Type B pancreatic cell (in vitro differentiated cells): ENCODE measurements around the gene RPTOR. TPM values are rescaled to one million over a fixed set of nuclear protein-coding genes. Genes with fewer than 3 reads are reported as not detected.

Experiments used
- DNase-seq: peaks from one replicate; pipeline ENCODE4 v3.0.0; 2021; ENCODE audit warnings: mixed read lengths; ENCODE audit not compliant: unreplicated experiment; ENCODE audit errors: extremely low spot score
- H3K27ac Mint-ChIP-seq: 2 replicates; pipeline ENCODE4 v1.8.0; 2021; ENCODE audit warnings: mild to moderate bottlenecking, mixed read lengths
- H3K27me3 Mint-ChIP-seq: 2 replicates; pipeline ENCODE4 v1.8.0; 2021; ENCODE audit warnings: mixed read lengths
- H3K36me3 Mint-ChIP-seq: 2 replicates; pipeline ENCODE4 v1.8.0; 2021; ENCODE audit warnings: mixed read lengths
- H3K4me1 Mint-ChIP-seq: one replicate; pipeline ENCODE4 v1.8.0; 2021; ENCODE audit warnings: mixed read lengths; ENCODE audit not compliant: unreplicated experiment
- H3K4me3 Mint-ChIP-seq: 2 replicates; pipeline ENCODE4 v1.8.0; 2021; ENCODE audit warnings: mild to moderate bottlenecking, mixed read lengths
- H3K9me3 Mint-ChIP-seq: 2 replicates; pipeline ENCODE4 v1.8.0; 2021; ENCODE audit warnings: mixed read lengths
- total RNA-seq: library from RNA; stranded (reverse); gene quantifications from 2 replicates; pipeline ENCODE4 v1.2.1, GENCODE V29; 2021; ENCODE audit warnings: low replicate concordance
- TF ChIP-seq, protein P1 (sequence below): fragments of 200-600 bp; sonication (generic); conservative IDR thresholded peaks from 2 replicates; pipeline ENCODE4 v1.5.0; 2021; ENCODE audit warnings: antibody characterized with exemption, mild to moderate bottlenecking

Gene RPTOR
- total RNA-seq, 1 donor from 2014 or later = 39.8 TPM

DNA sequence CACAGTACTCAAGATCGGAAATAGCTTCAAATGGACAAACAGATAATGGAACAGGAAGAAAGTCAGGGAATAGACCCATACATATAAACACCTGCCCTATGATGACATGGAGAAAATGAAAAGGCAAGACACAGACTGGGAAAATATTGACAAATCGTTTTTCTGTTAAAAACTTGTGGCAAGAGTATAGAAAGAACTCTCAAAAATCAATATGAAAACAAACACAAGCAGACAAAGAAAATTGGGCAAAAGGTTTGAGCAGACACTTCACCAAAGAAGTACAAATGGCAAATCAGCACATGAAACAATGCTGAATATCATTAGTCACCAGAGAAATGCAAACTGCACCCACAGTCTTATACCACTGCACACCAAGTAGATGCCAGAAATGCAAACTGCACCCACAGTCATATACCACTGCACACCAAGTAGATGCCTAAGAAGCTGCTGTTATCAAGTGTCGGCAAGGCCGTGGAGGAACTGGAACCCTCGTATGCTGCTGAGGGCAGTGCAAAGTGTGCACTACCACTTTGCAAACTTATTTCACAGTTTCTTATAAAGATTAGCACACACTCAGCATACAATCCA lies 323.5 kb downstream of the RPTOR start:
- Mint-ChIP-seq H3K27ac (no peak overlapping the region), H3K36me3 (peaks cover 16% of the 10 kb centered on the region)
- TF ChIP-seq, protein P1, sequence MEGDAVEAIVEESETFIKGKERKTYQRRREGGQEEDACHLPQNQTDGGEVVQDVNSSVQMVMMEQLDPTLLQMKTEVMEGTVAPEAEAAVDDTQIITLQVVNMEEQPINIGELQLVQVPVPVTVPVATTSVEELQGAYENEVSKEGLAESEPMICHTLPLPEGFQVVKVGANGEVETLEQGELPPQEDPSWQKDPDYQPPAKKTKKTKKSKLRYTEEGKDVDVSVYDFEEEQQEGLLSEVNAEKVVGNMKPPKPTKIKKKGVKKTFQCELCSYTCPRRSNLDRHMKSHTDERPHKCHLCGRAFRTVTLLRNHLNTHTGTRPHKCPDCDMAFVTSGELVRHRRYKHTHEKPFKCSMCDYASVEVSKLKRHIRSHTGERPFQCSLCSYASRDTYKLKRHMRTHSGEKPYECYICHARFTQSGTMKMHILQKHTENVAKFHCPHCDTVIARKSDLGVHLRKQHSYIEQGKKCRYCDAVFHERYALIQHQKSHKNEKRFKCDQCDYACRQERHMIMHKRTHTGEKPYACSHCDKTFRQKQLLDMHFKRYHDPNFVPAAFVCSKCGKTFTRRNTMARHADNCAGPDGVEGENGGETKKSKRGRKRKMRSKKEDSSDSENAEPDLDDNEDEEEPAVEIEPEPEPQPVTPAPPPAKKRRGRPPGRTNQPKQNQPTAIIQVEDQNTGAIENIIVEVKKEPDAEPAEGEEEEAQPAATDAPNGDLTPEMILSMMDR = no peak

DNA sequence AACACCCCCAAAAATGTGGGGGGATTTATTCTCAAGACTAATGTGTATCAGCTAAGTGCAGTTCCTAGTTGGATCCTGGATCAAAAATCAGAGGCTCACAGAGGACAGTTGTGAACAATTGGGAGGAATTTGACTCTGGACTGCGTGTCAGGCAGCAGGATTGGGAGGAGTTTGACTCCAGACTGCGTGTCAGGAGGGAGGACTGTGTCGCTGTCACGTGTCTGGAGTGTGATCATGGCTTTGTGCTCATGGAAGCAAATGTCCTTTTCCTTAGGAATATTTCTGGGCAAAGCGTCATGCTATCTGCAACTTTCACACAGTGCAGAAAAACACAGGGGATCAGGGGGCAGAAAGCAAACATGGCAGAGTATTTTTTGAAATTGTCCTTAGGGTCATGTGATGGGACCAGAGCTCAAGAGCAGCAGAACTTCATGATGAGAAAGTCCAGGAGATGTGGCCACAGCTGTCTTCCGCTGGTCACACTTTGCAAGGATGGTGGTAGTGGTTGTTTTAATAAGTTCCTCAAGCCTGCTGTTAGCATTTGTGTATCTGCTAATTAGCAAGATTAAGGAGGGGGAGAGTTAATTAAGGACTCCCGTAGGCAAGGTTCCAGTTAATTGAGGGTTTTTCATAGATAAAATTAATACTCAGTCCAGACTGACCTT lies 325.0 kb downstream of the RPTOR start:
- Mint-ChIP-seq H3K36me3 (peaks cover 7% of the 10 kb centered on the region), H3K9me3 (no peaks in the 10 kb centered on the region), H3K27ac (no peak overlapping the region), H3K4me3 (no peak overlapping the region), H3K4me1 (peaks cover 14% of the 10 kb centered on the region), H3K27me3 (no peaks in the 10 kb centered on the region)
- TF ChIP-seq, protein P1 = no peak
- DNase-seq = no peak

More for the DNA sequence above, 323.5 kb downstream of the RPTOR start:
- peaks cover 6% of the 10 kb centered on the region for H3K4me1 Mint-ChIP-seq
- no peak overlapping the region for H3K4me3 Mint-ChIP-seq
- H3K9me3 Mint-ChIP-seq = no peaks in the 10 kb centered on the region
- no peaks in the 10 kb centered on the region for H3K27me3 Mint-ChIP-seq
- no peak for DNase-seq

- peaks cover 10% of the 10 kb centered on the region for H3K36me3 Mint-ChIP-seq
- no peaks in the 10 kb centered on the region for H3K27me3 Mint-ChIP-seq
- no peak for DNase-seq
- no peaks in the 10 kb centered on the region for H3K9me3 Mint-ChIP-seq
- H3K4me3 Mint-ChIP-seq = no peak overlapping the region
- TF ChIP-seq, protein P1 = no peak
- H3K4me1 Mint-ChIP-seq = peaks cover 14% of the 10 kb centered on the region
- H3K27ac Mint-ChIP-seq = no peak overlapping the region
These were observed 325.8 kb downstream of the RPTOR start for GRCh38 chr17:80870401-80870800.

GRCh38 chr17:80871341-80871740 lies 326.7 kb downstream of the RPTOR start:
- peaks cover 12% of the 10 kb centered on the region for H3K4me1 Mint-ChIP-seq
- H3K9me3 Mint-ChIP-seq = no peaks in the 10 kb centered on the region
- H3K4me3 Mint-ChIP-seq = no peak overlapping the region
- TF ChIP-seq, protein P1 = no peak
- H3K27ac Mint-ChIP-seq = no peak overlapping the region
- no peak for DNase-seq
- H3K27me3 Mint-ChIP-seq = no peaks in the 10 kb centered on the region
- H3K36me3 Mint-ChIP-seq = peaks cover 8% of the 10 kb centered on the region

- H3K27ac Mint-ChIP-seq = no peak overlapping the region
- TF ChIP-seq, protein P1 = no peak
- peaks cover 7% of the 10 kb centered on the region for H3K36me3 Mint-ChIP-seq
- no peaks in the 10 kb centered on the region for H3K27me3 Mint-ChIP-seq
- peaks cover 10% of the 10 kb centered on the region for H3K4me1 Mint-ChIP-seq
- H3K9me3 Mint-ChIP-seq = no peaks in the 10 kb centered on the region
- no peak overlapping the region for H3K4me3 Mint-ChIP-seq
- no peak for DNase-seq
These were observed 327.4 kb downstream of the RPTOR start for GRCh38 chr17:80872001-80872500.
